HPDE6-E6E7 (cell line): ENCODE measurements around the gene FGF14.

ENCODE experiments used
- DNase-seq: peaks from one replicate; pipeline ENCODE4 v3.0.0; 2011; ENCODE audit warnings: missing footprints; ENCODE audit errors: extremely low spot score

Gene FGF14

GRCh38 chr13:101931186-101931585 lies 470.7 kb downstream of the FGF14 start:
- no peak for DNase-seq

- no peak for DNase-seq
These were observed 471.5 kb downstream of the FGF14 start for GRCh38 chr13:101930331-101930730.

GRCh38 chr13:101925731-101926130 lies 476.1 kb downstream of the FGF14 start:
- DNase-seq, result no peak

DNA sequence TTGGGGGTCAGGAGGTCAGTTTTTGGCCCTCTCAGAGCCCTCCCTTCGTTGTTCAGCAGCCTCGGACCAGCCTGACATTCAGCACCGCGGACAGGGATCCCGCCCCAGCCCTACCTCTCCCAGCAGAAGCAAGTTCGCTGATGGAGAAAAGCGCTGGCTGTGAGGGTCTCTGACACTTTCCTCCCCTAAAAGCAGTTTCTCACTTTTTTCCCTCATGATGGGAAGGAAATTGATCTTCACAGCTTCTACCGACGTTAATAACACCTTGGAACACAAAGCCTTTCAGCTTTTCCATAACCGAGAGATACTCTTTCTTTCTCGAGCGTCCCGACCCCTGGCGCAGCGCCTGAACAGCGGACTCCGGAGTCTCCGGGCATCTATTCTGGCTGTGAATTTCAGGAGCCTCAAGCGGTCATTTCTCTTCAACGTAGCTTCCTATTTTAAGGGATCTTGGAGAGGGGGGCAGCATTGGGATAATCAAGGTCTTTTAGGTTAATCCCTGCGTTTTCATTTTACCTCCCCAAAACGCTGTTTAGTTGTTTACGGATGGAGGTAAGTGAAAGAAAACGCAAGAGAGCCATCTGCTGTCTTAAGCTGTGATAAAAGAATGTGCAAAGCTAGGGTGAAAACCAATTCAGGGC lies 482.2 kb downstream of the FGF14 start:
- DNase-seq, result no peak

GRCh38 chr13:101917833-101918661 lies 483.8 kb downstream of the FGF14 start:
- DNase-seq, result no peak

GRCh38 chr13:101917475-101917810 lies 484.4 kb downstream of the FGF14 start:
- no peak for DNase-seq

DNA sequence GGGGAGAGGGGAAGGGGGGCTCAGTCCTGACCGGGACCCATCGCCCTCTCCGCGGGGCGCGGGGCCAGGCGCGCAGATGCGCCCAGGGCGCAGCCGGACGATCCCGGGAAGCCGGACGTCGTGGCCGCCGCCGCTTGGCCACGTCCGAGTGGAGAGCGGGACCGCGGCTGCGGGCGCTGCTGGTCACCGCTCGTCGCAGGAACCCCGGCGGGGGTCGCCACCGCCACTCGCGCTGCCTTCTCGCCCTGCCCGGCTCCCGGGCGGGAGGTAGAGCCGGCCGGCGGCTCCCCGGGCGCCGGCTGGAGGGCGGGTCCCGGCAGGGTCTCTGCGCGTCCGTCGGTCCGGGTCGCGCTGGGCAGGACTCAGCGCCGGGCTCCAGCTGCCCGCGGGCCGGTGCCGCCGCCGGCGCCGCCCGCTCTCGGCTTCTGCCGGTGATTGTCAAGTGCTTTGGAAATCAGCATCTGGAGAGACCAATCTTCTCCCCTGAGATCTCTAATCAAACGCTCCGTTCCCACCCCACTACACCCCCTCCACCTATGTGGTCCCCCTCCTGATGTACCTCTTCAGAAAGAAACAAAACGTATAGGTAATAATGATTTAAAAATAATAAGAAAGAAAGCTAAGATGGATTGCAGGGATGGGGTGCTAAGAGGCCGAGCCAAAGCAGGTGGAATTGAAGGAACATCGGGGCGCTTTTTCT lies 484.9 kb downstream of the FGF14 start:
- no peak for DNase-seq

- no peak for DNase-seq
These were observed 485.6 kb downstream of the FGF14 start for GRCh38 chr13:101916108-101916774.

DNA sequence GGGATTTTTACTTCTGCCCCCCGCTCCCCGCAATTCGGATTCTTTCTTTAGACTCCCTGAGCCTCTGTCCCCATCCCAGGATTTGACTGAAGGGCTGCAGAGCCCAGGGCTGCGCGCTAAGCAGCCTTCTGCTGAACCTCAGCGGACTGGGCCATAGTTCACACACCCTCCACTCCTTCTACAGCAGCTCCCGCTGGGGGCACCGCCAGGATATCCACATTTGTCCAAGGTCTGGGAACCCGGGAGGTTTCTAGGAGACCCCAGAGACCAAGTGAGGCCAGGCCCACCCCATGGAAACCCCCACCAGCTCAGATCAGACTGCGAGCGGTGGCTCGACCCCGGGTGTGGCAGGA lies 486.1 kb downstream of the FGF14 start:
- no peak for DNase-seq

- no peak for DNase-seq
These were observed 486.5 kb downstream of the FGF14 start for GRCh38 chr13:101915331-101915730.

DNA sequence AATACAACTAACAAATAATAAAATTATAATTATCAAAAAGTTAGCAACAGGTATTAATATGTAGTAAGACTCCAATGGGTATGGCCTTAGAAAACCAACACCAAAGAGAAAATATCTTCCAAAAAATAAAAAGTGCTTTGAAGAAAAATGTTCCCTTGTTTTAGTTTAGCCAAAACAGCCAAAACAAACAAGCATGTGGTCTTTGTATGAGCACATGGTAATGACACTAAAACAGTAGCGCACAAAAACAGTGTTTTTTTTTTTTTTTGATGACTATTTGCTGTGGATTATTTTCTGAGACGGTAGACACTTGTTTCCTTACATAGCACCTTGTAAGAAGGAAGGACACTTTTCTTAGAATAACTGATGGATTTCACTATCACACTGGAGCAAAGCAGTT lies 490.1 kb downstream of the FGF14 start:
- no peak for DNase-seq

GRCh38 chr13:101903890-101904289 lies 498.0 kb downstream of the FGF14 start:
- DNase-seq, result no peak

DNA sequence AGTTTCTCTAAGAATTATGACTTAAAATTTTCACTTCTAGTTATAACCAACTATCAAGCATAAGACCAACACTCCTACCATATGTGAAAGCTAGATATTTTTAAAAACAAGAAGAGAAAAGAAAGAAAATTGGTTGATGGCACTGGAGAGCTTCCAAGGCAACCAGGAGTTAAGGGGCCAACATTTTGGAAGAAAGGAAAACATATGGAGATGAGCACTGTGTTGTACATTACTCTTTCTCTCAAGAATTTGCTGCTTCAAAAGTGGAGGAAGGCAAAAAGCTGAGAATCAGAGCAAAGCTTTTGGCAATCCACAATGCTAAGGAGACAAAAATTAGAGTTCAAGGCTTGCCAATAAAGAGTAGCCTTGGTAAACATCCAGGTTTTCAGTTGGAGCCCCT lies 503.2 kb downstream of the FGF14 start:
- DNase-seq, result no peak

DNA sequence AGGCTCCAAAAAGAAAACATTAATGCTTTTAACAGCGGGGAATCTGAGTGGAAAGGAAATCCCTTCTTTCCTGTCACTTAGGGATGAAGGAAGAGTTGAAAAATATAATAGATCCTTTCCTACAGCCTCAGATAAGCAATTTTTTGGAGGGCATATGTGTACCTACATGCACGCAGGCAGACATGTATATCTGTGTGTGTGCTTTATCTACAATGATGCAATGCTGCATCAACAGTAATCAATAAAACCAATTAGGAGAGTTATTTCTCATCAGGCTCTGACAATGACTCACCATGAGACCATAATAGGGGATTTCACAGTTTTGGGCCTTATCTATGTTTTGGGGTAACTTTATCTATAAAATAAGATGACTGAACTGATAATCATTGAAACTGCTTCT lies 505.3 kb downstream of the FGF14 start:
- no peak for DNase-seq

DNA sequence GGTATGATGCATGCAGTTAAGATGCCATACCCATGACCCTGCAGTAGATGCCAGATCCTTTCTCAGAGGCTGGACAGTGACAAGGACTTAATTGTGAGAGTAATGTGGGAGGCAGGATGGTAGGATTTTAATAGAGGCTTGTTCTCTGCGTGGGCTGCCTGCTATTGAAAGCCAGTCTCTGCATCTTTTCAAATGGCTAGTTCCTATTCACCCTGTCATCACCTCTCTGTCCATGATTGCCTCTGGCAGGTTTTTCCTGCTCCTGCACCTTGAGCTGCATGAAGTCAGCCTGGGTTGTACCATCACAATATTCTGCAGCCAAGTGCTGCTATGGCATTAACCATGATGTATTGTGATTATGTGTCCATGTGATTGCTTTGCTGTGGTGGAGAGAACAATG lies 508.8 kb downstream of the FGF14 start:
- DNase-seq, result no peak

GRCh38 chr13:101892296-101892695 lies 509.6 kb downstream of the FGF14 start:
- DNase-seq, result no peak

DNA sequence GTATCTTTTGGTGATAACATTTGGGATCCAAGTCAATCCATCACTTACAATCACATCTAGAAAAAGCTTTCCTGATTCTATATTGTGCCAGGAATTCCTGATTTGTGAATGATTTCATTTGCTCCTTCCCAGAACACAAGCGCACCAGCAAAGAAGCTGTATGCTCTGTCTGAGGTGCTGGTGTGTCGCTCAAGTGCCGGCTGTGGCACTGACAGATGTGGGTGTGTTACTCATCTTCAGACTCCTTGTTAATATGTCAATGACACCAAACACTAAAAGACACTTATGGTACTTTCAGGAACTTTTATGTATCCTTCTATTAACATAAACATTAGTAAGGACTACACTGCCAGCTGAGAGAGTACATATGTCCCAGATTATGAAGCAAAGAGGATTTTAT lies 520.3 kb downstream of the FGF14 start:
- DNase-seq, result no peak

DNA sequence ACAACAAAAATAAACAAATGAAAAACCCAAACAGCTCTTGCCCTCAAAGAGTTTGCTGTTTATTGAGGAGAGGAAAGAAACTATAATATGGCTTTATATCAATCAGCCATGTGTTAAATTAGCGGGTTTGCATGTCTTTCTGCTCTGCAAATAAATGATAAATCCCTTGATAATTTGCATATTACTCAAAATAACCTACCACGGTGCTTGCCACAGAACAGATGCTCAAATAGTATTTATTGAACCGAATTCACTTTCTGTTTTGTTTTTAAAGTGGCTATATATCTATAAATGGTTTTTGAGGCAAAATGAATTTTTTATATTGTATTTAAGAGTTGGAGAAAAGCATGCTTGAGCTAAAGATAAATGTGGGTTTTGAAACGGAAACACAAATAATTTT lies 521.3 kb downstream of the FGF14 start:
- DNase-seq, result no peak

DNA sequence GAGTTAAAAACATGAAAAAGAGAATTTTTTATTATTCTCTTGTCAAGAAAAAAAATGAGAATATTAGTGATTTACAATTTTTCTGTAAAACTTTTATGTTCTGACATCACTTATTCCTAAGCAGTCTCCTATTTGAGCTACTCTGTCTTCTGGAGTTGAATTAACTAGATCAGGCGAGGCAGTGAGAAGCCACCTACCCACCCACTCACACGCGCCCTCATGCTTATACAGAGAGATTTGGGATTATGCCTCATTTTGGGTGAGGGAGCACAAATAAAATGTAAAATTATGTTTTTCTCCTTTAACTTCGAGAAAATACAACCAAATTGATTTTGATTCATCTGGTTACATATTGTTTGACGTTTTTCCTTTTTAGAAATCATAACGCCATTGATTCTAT lies 524.9 kb downstream of the FGF14 start:
- DNase-seq, result no peak

GRCh38 chr13:101875717-101876393 lies 526.0 kb downstream of the FGF14 start:
- DNase-seq, result no peak

- DNase-seq, result no peak
These were observed 526.8 kb downstream of the FGF14 start for GRCh38 chr13:101875091-101875490.

DNA sequence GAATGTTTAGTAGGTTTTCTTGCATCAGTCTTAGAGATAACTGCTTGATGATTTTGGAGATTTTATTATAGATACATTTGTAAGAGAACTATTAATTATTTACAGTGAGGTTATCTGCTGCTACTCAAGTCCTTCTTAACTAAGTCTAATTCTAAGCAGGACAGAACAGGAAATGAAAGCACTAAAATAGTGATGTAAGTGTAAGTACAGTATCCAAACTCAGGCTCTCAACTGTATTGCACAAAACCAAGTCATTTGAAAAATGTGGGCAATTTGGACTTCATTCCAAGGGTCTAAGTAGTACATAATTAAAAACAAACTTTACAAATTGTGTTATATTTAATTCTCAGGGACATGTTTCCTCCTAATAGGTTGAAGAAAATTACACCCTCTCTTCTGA lies 532.3 kb downstream of the FGF14 start:
- no peak for DNase-seq
